Uterus (tissue), 4 donors: Measurements from ENCODE around the gene CTTN. TPM values are rescaled to one million over a fixed set of nuclear protein-coding genes. Genes with fewer than 3 reads are reported as not detected.

ENCODE experiments used
- DNase-seq, 2 donors: peaks; one replicate each; pipeline ENCODE4 v3.0.0-alpha.2; 2019 to 2020
- H3K27ac ChIP-seq, 2 donors: fragments of 200-600 bp; sonication (generic); 1 replicate in 1 of 2; 2 replicates in 1 of 2; pipeline ENCODE4 v1.5.1; 2016 to 2018
- H3K27me3 ChIP-seq, 2 donors: fragments of 200-600 bp; sonication (generic); one replicate each; pipeline ENCODE4 v1.5.1; 2018 to 2019; ENCODE audit warnings: control low read depth in 1 of 2
- H3K36me3 ChIP-seq, 2 donors: fragments of 200-600 bp; sonication (generic); one replicate each; pipeline ENCODE4 v1.5.1; 2019; ENCODE audit warnings: control low read depth in 1 of 2
- H3K4me1 ChIP-seq, 2 donors: fragments of 200-600 bp; sonication (generic); one replicate each; pipeline ENCODE4 v1.5.1; 2018 to 2019; ENCODE audit warnings: control low read depth in 1 of 2
- H3K4me3 ChIP-seq, 2 donors: fragments of 200-600 bp; sonication (generic); 1 replicate in 1 of 2; 2 replicates in 1 of 2; pipeline ENCODE4 v1.5.1; 2018 to 2019; ENCODE audit warnings: mild to moderate bottlenecking in 1 of 2
- H3K9me3 ChIP-seq, 2 donors: fragments of 200-600 bp; sonication (generic); one replicate each; pipeline ENCODE4 v1.5.1; 2019; ENCODE audit warnings: control low read depth in 1 of 2
- POLR2A ChIP-seq, 2 donors: fragments of 450-650 bp; IDR thresholded peaks; one replicate each; pipeline ENCODE4 v1.6.1; 2016; ENCODE audit warnings: antibody characterized with exemption in 2 of 2, mild to moderate bottlenecking in 1 of 2, moderate library complexity in 1 of 2
- intact Hi-C: fragments of 100-400 bp; cut with DNase I; formaldehyde crosslinking; loops from one replicate; pipeline ENCODE4 v1.15.1; 2023; ENCODE audit warnings: low total_unique reads
- total RNA-seq, 4 donors: library from RNA; depleted of rRNA in 3 of 4; stranded (reverse); fragments of >200 nt in 3 of 4; gene quantifications; one replicate each; pipeline versions ENCODE4 v1.1.0 to v1.2.4, GENCODE V29; 2014 to 2023
- TF ChIP-seq, protein P1 (sequence below), 4 experiments: fragments of 200-600 bp in 2 of 4; fragments of 450-650 bp in 2 of 4; sonication (generic) in 2 of 4; IDR thresholded peaks; one replicate each; pipeline ENCODE4 v1.5.1; 2016 to 2019; ENCODE audit warnings: antibody characterized with exemption in 4 of 4, mild to moderate bottlenecking in 2 of 4, moderate library complexity in 1 of 4
- donor health status: DM: yes; HTN: yes; CAD: no.

The CTTN gene
- total RNA-seq, 4 donors from 2014 or later: 109 to 279 (median 199) TPM

DNA sequence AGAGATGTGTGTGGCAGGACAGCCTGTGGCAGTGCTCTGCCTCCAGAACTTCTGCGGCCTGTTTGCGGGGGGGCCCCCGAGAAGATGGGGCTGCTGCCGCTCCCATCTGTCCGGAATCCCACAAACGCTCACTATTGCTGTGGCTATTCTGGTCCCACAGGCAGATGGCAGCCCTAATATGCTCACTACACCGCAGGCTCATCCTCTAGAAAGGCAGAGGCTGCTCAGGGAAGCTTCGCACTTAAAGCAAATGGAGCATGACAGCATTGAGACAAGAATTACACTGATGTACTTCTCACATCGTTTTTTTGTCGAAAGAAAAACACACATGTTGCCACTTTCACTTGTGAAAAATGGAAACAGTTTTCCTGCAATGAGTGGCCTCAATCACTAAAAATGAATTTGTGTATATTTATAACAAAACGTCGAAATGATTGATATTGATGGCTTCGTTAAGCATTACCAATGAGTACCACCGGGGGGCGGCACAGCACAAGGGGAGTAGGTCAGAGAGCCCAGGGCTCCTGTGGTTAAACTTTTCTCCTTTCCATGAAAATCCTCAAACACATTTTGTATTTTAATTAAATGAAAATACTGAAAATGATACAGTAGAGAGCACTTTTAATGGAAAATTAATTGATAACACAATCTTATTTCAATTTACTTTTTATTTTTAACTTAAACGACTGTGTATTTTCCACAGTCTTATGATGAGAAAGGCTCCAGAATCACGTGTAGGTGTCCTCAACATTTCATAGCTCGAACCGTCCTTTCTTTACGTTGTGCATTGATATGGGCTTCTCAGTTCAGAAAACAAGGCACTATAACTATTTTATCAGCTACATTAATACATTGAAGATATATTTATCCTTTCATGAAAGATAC lies 69.1 kb downstream of the CTTN start:
- peak in 1 of 2 donors; percentile 22 for DNase-seq
- Histone ChIP-seq H3K27ac (no peak overlapping the region), H3K27me3 (no peaks in the 10 kb centered on the region), H3K4me3 (no peak overlapping the region), H3K36me3 (no peaks in the 10 kb centered on the region), H3K4me1 (no peaks in the 10 kb centered on the region), H3K9me3 (no peaks in the 10 kb centered on the region)
- intact Hi-C loops: loop anchor here (10.0 kb wide), 1 partner anchor 297 kb away; no protein-coding TSS in a partner anchor
- TF ChIP-seq, protein P1, sequence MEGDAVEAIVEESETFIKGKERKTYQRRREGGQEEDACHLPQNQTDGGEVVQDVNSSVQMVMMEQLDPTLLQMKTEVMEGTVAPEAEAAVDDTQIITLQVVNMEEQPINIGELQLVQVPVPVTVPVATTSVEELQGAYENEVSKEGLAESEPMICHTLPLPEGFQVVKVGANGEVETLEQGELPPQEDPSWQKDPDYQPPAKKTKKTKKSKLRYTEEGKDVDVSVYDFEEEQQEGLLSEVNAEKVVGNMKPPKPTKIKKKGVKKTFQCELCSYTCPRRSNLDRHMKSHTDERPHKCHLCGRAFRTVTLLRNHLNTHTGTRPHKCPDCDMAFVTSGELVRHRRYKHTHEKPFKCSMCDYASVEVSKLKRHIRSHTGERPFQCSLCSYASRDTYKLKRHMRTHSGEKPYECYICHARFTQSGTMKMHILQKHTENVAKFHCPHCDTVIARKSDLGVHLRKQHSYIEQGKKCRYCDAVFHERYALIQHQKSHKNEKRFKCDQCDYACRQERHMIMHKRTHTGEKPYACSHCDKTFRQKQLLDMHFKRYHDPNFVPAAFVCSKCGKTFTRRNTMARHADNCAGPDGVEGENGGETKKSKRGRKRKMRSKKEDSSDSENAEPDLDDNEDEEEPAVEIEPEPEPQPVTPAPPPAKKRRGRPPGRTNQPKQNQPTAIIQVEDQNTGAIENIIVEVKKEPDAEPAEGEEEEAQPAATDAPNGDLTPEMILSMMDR (IDR thresholded peaks at IDR 0.05): peak; percentile 56 to 73 (median 67)
- no peak for TF ChIP-seq POLR2A (IDR thresholded peaks at IDR 0.05)

DNA sequence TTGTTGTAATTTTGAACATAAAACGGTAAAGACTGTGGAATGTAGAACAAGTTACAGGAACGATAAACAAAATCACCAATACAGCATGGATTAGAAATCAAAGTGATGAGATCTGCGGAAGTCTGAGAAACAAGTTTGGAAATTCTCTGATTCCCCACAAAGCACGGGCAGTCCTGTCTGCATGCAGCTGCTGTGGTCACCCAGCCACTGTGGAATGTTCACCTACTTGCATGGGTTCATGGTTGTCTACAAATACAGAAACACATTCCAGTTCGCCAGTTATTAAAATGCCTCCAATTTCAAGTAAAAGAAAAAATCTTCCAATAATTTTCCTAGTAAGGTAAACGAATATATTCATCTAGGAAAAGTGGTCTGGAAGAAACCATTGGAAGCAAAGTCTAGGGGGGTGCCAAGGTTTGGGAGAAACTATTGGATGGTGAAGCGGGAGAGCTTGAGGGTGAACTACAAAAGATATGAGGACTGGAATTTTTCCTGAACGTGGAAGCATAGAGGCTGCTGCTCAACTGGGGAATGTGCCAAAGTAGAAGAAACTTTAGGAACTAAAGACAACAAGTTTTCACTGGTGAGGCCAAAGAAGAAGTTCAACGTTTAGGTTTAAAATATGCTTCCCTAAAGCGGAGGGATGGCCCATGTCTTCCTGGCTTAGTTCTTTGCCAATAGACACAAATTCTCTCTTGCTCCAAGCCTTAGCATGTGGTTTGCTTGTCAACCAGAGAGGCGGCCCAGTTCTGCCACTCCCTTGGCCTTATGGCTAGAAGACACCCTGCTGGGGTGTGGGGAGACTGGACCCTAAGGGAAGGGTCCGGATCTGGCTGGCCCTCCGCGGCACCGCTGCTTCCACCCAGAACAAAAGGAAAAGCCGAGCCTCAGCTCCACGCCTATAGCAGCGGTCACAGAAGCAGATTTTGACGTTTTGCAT lies 70.2 kb downstream of the CTTN start:
- TF ChIP-seq, protein P1 (IDR thresholded peaks at IDR 0.05): no peak
- TF ChIP-seq POLR2A (IDR thresholded peaks at IDR 0.05): no peak
- intact Hi-C loops: loop anchor here (10.0 kb wide), 1 partner anchor 296 kb away; no protein-coding TSS in a partner anchor

DNA sequence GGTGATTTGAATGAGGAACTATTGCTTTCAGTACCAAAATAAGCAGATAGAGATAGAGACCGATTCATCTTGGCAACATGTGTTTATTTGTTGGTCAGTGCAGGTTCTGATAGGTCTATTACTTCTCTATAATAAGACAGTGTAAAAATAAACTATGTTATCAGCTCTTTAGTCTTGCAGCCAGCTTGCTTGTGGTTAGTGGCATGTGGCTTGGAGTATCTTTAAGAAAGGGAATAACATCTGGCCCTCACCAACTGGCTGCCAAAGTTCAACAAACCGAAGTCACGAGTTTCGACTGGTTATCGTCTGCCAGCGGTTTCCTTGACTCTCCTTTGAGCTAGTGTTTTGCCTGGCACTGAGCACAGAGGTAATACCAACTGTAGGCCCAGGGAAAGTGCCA lies 71.8 kb downstream of the CTTN start:
- H3K9me3 ChIP-seq: no peaks in the 10 kb centered on the region
- no peaks in the 10 kb centered on the region for H3K36me3 ChIP-seq
- no peak overlapping the region for H3K4me3 ChIP-seq
- H3K27ac ChIP-seq: no peak overlapping the region
- intact Hi-C loops: no loop called here
- H3K4me1 ChIP-seq: no peaks in the 10 kb centered on the region
- H3K27me3 ChIP-seq: no peaks in the 10 kb centered on the region
- DNase-seq: no peak
- TF ChIP-seq, protein P1 (IDR thresholded peaks at IDR 0.05): no peak
- TF ChIP-seq POLR2A (IDR thresholded peaks at IDR 0.05): no peak

More for the DNA sequence above, 70.2 kb downstream of the CTTN start:
- H3K4me3 ChIP-seq: no peak overlapping the region
- H3K4me1 ChIP-seq: no peaks in the 10 kb centered on the region
- H3K36me3 ChIP-seq: no peaks in the 10 kb centered on the region
- H3K9me3 ChIP-seq: no peaks in the 10 kb centered on the region
- no peak overlapping the region for H3K27ac ChIP-seq
- no peak for DNase-seq
- H3K27me3 ChIP-seq: no peaks in the 10 kb centered on the region

DNA sequence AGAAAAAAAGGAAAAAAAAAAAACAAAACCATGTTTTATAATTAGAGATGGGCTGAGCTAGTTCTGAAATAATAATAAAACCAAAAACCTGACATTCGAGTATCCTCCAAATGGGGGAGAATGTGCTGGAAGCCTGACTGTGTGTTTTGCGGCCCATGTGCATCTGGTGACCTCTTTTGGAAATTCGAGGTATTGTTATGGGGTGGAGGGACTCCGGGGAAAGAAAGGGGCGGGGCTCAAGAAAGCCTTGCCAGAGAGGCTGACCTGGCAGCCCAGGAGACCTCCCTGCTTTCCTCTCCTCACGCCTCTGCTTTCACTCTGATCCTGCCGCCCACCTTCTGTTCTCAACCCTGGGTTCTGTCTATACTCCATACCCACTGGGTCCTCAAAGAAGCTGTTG lies 72.9 kb downstream of the CTTN start:
- Histone ChIP-seq H3K9me3 (no peaks in the 10 kb centered on the region), H3K27ac (no peak overlapping the region), H3K36me3 (no peaks in the 10 kb centered on the region), H3K4me1 (no peaks in the 10 kb centered on the region), H3K4me3 (no peak overlapping the region), H3K27me3 (no peaks in the 10 kb centered on the region)
- intact Hi-C loops: no loop called here
- TF ChIP-seq, protein P1 (IDR thresholded peaks at IDR 0.05): peak in 1 of 4 experiments; percentile 8
- TF ChIP-seq POLR2A (IDR thresholded peaks at IDR 0.05): no peak
- no peak for DNase-seq
